ENCODE data around the gene STK32A.
"Not testable (repeated sequence)": the region's sequence is repeated elsewhere in the genome, so short reads cannot be mapped to it uniquely, and the experiment has no call there.

STK32A gene

GRCh38 chr5:147234825-147235635 lies at the start of gene STK32A:
STK32A (plus strand) TSS chr5:147235026; CDS start chr5:147239635, 4,609 bp downstream.
- DNase-seq = no peak

- no peak for DNase-seq
Measured at GRCh38 chr5:147187099-147187540, 47.7 kb upstream of the STK32A start.

GRCh38 chr5:147188200-147189108 lies 46.4 kb upstream of the STK32A start:
- DNase-seq = no peak

- no peak for DNase-seq
Measured at GRCh38 chr5:147189109-147189424, 45.8 kb upstream of the STK32A start.

DNA sequence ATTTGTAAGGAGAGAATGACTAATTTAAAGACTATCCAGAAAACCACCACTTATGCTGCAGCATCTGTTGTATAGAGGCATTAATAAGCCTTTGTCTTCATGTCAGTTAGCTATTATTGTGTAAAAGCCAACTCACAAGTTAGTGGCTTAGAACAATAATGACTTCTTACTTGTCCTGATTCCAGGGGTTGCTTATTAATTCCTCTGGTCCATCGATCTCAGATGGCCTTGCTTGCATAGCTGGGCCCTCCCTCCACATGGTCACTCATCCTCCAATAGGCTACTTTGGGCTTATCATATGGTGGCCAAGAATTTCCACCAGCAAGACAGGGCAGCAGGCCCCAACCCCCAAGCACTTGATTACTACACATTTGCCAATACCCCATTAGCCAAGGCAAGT lies 44.5 kb upstream of the STK32A start:
- no peak for DNase-seq

DNA sequence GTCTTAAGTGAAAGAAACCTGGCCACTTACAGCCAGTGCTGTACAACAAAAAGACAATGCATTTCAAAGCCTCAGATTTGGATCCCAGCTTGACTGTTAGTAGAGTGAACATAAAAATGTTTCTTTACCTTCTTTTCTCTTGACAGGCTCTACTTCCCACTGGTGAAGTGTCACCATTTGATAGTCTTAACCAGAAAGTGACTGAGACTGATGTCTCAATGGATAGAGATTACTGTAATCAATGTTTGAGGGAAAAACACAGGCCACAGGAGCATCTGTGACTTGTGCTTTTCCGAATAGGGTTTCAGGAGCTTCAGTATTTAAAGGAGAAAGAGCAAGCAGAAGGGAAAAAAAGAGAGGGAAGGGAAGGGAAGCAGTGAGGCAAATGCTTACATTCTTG lies 41.7 kb upstream of the STK32A start:
- no peak for DNase-seq

GRCh38 chr5:147200004-147200403 lies 34.8 kb upstream of the STK32A start:
- no peak for DNase-seq

DNA sequence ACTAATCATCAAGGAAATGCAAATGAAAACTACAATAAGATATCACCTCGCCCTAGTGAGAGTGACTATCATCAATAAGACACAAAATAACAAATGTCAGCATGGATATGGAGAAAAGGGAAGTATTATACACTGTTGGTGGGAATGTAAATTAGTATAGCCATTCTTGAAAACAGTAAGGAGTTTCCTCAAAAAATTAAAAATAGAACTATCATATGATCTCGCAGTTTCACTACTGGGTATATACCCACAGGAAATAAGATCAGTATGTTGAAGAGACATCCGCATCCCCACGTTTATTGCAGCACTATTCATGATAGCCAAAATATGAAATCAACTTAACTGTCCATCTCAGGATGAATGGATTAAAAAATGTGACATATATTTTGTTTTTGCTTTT lies 31.6 kb upstream of the STK32A start:
- no peak for DNase-seq

DNA sequence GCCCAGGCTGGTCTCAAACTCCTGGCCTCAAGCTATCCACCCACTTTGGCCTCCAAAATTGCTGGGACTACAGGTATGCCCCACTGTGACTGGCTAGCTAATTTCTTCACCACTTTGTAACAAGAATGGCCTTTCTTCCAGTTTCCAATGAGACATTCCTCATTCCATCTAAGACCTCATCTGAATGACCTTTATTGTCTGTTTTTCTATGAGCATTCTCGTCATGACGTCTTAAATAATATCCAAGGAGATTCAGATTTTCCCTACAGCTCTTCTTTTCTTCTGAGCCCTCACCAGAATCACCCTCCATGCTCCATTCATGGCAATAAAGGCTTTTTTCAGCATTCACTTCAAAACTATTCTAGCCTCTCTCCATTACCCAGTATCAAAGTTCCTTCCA lies 30.2 kb upstream of the STK32A start:
- no peak for DNase-seq

GRCh38 chr5:147208134-147208533 lies 26.7 kb upstream of the STK32A start:
- DNase-seq = no peak

GRCh38 chr5:147216552-147217154 lies 18.2 kb upstream of the STK32A start:
- peak; percentile 25 for DNase-seq

GRCh38 chr5:147223343-147223742 lies 11.5 kb upstream of the STK32A start:
- DNase-seq = no peak

DNA sequence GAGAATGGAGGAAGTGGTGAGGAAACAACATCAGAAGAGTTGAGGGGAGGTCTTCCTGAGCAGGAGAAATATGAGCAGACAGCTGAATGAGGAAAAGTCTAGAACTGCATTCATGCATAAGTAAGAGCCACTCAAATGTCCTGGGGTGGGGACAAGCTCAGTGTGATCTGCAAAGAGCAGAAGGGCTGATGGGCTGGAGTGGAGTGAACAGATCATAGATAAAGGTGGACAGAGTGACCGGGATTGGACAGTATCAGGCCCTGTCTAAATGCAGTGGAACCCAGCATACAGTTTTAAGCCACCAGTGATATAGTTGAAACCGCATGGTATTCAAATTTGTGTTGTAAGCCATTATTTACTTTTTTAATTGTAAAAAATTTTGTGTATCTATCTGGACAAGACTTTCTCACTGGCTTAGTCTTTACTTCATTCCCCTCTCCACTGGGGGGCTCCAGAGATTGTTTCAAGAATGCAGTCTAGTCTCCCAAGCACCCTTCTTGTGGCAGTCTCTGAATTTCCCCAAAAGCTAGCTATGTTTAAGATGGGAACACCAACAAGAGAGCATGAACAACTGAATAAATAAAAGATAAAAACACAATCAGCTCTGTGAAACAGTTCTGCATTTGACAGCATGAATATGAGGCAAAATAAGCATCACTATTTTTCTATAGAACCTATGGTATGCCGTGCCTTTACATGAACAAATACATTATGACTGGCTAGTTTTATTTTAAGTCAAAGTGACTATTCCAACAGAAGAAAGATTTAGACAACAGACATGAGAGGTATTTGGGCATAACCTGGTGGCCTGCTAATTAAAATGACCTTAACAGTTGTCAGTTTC lies 10.7 kb upstream of the STK32A start:
- DNase-seq = no peak

- DNase-seq = no peak
Measured at GRCh38 chr5:147225938-147226337, 8.9 kb upstream of the STK32A start.

GRCh38 chr5:147226512-147226911 lies 8.3 kb upstream of the STK32A start:
- DNase-seq = no peak

DNA sequence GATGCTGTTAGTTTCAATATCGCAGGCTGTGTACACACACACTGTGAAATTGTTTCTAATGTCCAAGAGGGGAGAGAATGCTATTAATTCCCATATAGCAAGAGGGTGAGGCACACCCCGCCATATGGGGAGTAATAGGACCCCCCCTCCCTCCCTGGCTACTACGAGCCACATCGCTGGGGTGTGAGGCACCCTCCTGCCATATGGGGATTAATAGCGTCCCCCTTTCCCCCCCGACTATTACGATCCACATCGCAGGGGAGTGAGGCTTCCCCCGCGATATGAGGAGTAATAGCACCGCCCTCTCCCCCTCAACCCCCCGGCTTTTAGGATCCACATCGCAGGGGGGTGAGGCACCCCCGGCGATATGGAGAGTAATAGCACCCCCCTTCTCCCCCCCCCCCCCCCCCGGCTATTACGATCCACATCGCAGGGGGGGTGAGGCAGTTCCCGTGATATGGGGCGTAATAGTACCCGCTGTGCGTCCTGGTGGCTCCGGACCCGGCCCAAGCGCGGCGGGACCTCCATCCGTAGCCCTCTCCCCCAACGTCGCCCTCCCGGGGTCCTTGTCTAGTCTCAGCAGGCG lies 494 bp upstream of the STK32A start:
- DNase-seq = no peak

DNA sequence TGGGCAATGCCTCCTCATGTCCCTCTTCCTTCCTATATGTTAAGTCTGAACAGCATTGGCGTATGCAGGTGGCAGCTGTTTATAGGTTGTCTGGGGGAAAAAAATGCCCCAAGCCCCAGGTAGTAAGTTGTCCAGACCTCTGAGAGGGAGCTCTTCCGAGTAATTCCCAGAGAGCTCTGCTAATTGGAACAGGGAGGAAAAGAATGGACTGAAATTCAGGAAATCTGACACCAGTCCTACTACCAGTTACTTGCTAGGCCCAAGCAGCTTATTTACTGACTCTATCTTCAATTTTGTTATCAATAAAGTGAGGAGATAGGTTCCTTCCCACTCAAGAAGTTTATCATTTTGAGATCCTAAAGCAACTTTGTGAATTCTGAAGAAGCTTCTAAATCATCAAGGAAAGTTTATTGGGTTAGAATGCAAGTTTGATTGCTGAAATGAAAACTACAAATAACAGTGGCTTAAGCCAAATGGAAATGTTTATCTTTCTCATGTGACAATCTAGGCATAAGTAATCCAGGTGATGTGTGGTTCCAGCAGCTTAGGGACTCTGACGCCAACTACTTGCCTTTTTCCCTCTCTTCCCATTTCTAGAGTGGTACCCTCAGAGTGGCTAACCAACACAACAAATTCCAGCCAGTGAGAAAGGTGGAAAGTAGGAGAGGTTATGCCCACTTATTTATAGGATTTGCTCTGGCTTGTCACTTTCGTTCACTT lies 5.6 kb downstream of the STK32A start:
- DNase-seq = no peak

GRCh38 chr5:147243238-147243637 lies 8.4 kb downstream of the STK32A start:
- DNase-seq = not testable (repeated sequence)

DNA sequence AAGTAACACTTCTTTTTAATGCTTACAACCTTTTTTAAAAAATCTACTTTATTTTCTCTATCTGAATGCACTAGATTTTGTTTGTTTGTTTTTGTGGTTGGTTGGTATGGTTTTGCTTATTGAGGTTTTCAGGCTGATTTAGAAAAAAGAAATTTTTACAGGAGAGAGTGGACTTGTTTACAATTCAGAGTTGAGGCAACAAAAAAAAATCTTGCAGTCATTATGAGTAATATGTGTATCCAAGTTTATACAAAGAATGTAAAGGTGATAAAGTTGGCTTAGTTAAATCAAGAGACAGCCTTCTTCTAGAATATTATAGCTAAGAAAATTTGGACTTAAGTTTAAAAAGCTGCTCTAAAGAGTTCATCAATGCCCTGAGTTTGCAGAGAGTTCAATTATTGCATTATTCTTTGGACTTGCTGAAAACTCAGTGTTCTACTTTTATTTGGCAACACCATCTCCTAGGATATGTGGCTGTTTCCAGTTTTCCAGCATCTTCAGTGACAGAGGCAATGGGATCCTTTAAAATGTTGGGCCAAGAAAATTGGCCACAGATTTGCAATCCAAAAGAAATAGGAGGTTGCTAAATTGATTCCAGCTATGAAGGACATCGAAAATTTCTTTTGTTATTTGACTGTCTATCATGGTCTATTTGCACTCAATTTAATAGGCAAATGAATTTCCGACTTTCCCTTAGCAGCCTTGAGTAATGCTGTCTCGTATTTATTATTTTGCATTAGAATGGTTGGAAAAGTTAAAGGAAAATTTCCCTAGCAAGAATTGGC lies 10.7 kb downstream of the STK32A start:
- DNase-seq = no peak

DNA sequence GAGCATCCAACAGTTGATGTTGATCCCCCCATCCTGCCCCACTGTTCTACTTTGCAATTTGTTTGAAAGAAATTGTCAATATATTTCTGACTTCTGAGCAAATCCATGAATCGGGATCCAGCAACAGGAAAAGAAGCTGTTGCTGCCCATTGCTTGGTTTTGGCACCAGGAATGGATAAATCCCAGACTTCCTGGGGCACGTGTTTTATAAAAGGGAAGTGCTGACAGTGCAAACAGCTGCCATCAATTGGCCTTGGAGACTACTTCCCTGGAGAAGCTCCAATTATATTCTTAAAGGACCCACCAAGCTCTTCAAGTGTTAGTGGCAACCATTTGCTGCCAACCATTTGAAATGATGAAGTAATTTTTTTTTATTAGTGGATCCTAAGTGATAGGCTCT lies 13.7 kb downstream of the STK32A start:
- no peak for DNase-seq

GRCh38 chr5:147259837-147260236 lies 25.0 kb downstream of the STK32A start:
- no peak for DNase-seq

All from activated effector memory CD4-positive, alpha-beta T cell treated with Interleukin-2 at 50 U/mL for 16 hours (primary cell).